Progenitor cell of endocrine pancreas (in vitro differentiated cells): ENCODE measurements around the gene E2F8. TPM values are rescaled to one million over a fixed set of nuclear protein-coding genes. Genes with fewer than 3 reads are reported as not detected.

Experiments
- DNase-seq: peaks from one replicate; pipeline ENCODE4 v3.0.0; 2021; ENCODE audit warnings: low spot score; ENCODE audit not compliant: unreplicated experiment
- H3K27ac Mint-ChIP-seq: 2 replicates; pipeline ENCODE4 v1.8.0; 2021; ENCODE audit warnings: mild to moderate bottlenecking, moderate library complexity, mixed read lengths
- H3K27me3 Mint-ChIP-seq: 2 replicates; pipeline ENCODE4 v1.8.0; 2021; ENCODE audit warnings: mixed read lengths
- H3K36me3 Mint-ChIP-seq: 2 replicates; pipeline ENCODE4 v1.8.0; 2022; ENCODE audit warnings: mixed read lengths; ENCODE audit not compliant: insufficient read depth
- H3K4me1 Mint-ChIP-seq: 2 replicates; pipeline ENCODE4 v1.8.0; 2021; ENCODE audit warnings: low read depth, mixed read lengths
- H3K4me3 Mint-ChIP-seq: 2 replicates; pipeline ENCODE4 v1.8.0; 2021; ENCODE audit warnings: low read depth, mild to moderate bottlenecking, moderate library complexity, mixed read lengths
- H3K9me3 Mint-ChIP-seq: 2 replicates; pipeline ENCODE4 v1.8.0; 2021; ENCODE audit warnings: low read depth, mixed read lengths
- CTCF ChIP-seq: fragments of 200-600 bp; sonication (generic); IDR thresholded peaks from one replicate; pipeline ENCODE4 v1.5.0; 2021; ENCODE audit warnings: antibody characterized with exemption, mild to moderate bottlenecking; ENCODE audit not compliant: unreplicated experiment
- total RNA-seq: library from RNA; stranded (reverse); gene quantifications from 2 replicates; pipeline ENCODE4 v1.2.1, GENCODE V29; 2021

The E2F8 gene
- total RNA-seq, 1 donor from 2014 or later: 9.2 TPM

GRCh38 chr11:19193916-19194315 lies 46.8 kb downstream of the E2F8 start:
- Mint-ChIP-seq H3K27me3 (no peaks in the 10 kb centered on the region), H3K36me3 (no peaks in the 10 kb centered on the region), H3K4me3 (no peak overlapping the region), H3K9me3 (no peaks in the 10 kb centered on the region), H3K4me1 (peaks cover 3% of the 10 kb centered on the region), H3K27ac (no peak overlapping the region)
- no peak for TF ChIP-seq CTCF
- DNase-seq: no peak

GRCh38 chr11:19191530-19192169 lies 49.1 kb downstream of the E2F8 start:
- no peak for TF ChIP-seq CTCF
- no peak overlapping the region for H3K27ac Mint-ChIP-seq
- H3K27me3 Mint-ChIP-seq: no peaks in the 10 kb centered on the region
- no peaks in the 10 kb centered on the region for H3K9me3 Mint-ChIP-seq
- no peak overlapping the region for H3K4me3 Mint-ChIP-seq
- no peak for DNase-seq
- H3K36me3 Mint-ChIP-seq: no peaks in the 10 kb centered on the region
- H3K4me1 Mint-ChIP-seq: peaks cover 3% of the 10 kb centered on the region

- H3K4me1 Mint-ChIP-seq: no peaks in the 10 kb centered on the region
- no peaks in the 10 kb centered on the region for H3K27me3 Mint-ChIP-seq
- H3K27ac Mint-ChIP-seq: no peak overlapping the region
- TF ChIP-seq CTCF: no peak
- H3K36me3 Mint-ChIP-seq: no peaks in the 10 kb centered on the region
- DNase-seq: no peak
- H3K9me3 Mint-ChIP-seq: no peaks in the 10 kb centered on the region
- no peak overlapping the region for H3K4me3 Mint-ChIP-seq
These were observed 52.9 kb downstream of the E2F8 start for GRCh38 chr11:19187833-19188258.

- Mint-ChIP-seq H3K9me3 (no peaks in the 10 kb centered on the region), H3K27me3 (no peaks in the 10 kb centered on the region), H3K36me3 (no peaks in the 10 kb centered on the region), H3K4me1 (no peaks in the 10 kb centered on the region), H3K4me3 (no peak overlapping the region), H3K27ac (no peak overlapping the region)
- no peak for TF ChIP-seq CTCF
- DNase-seq: no peak
These were observed 53.5 kb downstream of the E2F8 start for GRCh38 chr11:19187114-19187832.

GRCh38 chr11:19185516-19186052 lies 55.2 kb downstream of the E2F8 start:
- DNase-seq: no peak
- no peak overlapping the region for H3K4me3 Mint-ChIP-seq
- no peak overlapping the region for H3K27ac Mint-ChIP-seq
- H3K4me1 Mint-ChIP-seq: no peaks in the 10 kb centered on the region
- no peaks in the 10 kb centered on the region for H3K27me3 Mint-ChIP-seq
- H3K36me3 Mint-ChIP-seq: no peaks in the 10 kb centered on the region
- H3K9me3 Mint-ChIP-seq: no peaks in the 10 kb centered on the region
- no peak for TF ChIP-seq CTCF
